Keratinocyte (primary cell): ENCODE results near the gene UCHL5. TPM values are rescaled to one million over a fixed set of nuclear protein-coding genes. Genes with fewer than 3 reads are reported as not detected.

Experiments
- DNase-seq: peaks from one replicate; pipeline ENCODE4 v3.0.0-alpha.2; 2011; ENCODE audit warnings: low read depth, missing footprints, low spot score
- FAIRE-seq: peaks from 2 replicates; lab custom pipeline; 2011; peaks lifted over from hg19 to GRCh38; lab: Jason Lieb, UNC
- H2AFZ ChIP-seq: 2 replicates; pipeline ENCODE4 v1.6.0; 2012; ENCODE audit warnings: low read length, control low read depth, inconsistent platforms; ENCODE audit not compliant: control insufficient read depth
- H3K27ac ChIP-seq: 2 replicates; pipeline ENCODE4 v1.5.1; 2011; ENCODE audit warnings: low read length; ENCODE audit not compliant: control insufficient read depth, insufficient read depth
- H3K27me3 ChIP-seq: 3 replicates; pipeline ENCODE4 v1.6.0; 2011; ENCODE audit warnings: low read length; ENCODE audit not compliant: control insufficient read depth, insufficient read depth; ENCODE audit errors: extremely low read depth
- H3K36me3 ChIP-seq, 2 experiments: 2 replicates in 1 of 2; 3 replicates in 1 of 2; pipeline ENCODE4 v1.5.1; 2011; ENCODE audit warnings: low read length in 2 of 2, mild to moderate bottlenecking in 1 of 2; ENCODE audit not compliant: control insufficient read depth in 2 of 2, insufficient read depth in 2 of 2; ENCODE audit errors: extremely low read depth in 1 of 2
- H3K4me1 ChIP-seq: 3 replicates; pipeline ENCODE4 v1.5.1; 2011; ENCODE audit warnings: low read length; ENCODE audit not compliant: control insufficient read depth, insufficient read depth; ENCODE audit errors: extremely low read depth
- H3K4me2 ChIP-seq: 3 replicates; pipeline ENCODE4 v1.6.0; 2011; ENCODE audit warnings: low read depth, low read length; ENCODE audit not compliant: control insufficient read depth, insufficient read depth; ENCODE audit errors: extremely low read depth
- H3K4me3 ChIP-seq, 3 experiments: fragments of 200-600 bp in 1 of 3; sonication (generic) in 1 of 3; 2 replicates in 2 of 3; 3 replicates in 1 of 3; pipeline ENCODE4 v1.5.1; 2011 to 2016; ENCODE audit warnings: low read length in 3 of 3, mild to moderate bottlenecking in 3 of 3, control low read depth in 2 of 3, inconsistent platforms in 1 of 3, low read depth in 1 of 3, mixed read lengths in 1 of 3, mixed run types in 1 of 3, moderate library complexity in 1 of 3; ENCODE audit not compliant: control insufficient read depth in 2 of 3, insufficient read depth in 2 of 3; ENCODE audit errors: extremely low read depth in 1 of 3
- H3K79me2 ChIP-seq: 2 replicates; pipeline ENCODE4 v1.6.0; 2012; ENCODE audit warnings: low read length; ENCODE audit not compliant: control insufficient read depth, insufficient read depth
- H3K9ac ChIP-seq: 3 replicates; pipeline ENCODE4 v1.6.0; 2011; ENCODE audit warnings: low read length; ENCODE audit not compliant: control insufficient read depth, insufficient read depth; ENCODE audit errors: extremely low read depth
- H3K9me1 ChIP-seq: 3 replicates; pipeline ENCODE4 v1.6.0; 2011; ENCODE audit warnings: low read length; ENCODE audit not compliant: control insufficient read depth, insufficient read depth; ENCODE audit errors: extremely low read depth
- H3K9me3 ChIP-seq: 2 replicates; pipeline ENCODE4 v1.5.1; 2012; ENCODE audit warnings: low read depth, low read length; ENCODE audit not compliant: control insufficient read depth
- H4K20me1 ChIP-seq: 3 replicates; pipeline ENCODE4 v1.6.0; 2011; ENCODE audit warnings: low read length; ENCODE audit not compliant: control insufficient read depth, insufficient read depth; ENCODE audit errors: extremely low read depth
- CTCF ChIP-seq, 3 experiments: IDR thresholded peaks in 1 of 3; conservative IDR thresholded peaks in 1 of 3; optimal IDR thresholded peaks in 1 of 3; 2 replicates in 2 of 3; 3 replicates in 1 of 3; pipeline versions ENCODE3 to v1.5.1; 2011; ENCODE audit warnings: low read length in 3 of 3, mild to moderate bottlenecking in 3 of 3, moderate library complexity in 2 of 3, control low read depth in 1 of 3, inconsistent platforms in 1 of 3; ENCODE audit not compliant: insufficient read depth in 2 of 3; ENCODE audit errors: extremely low read depth in 1 of 3
- EZH2 ChIP-seq: IDR thresholded peaks from one replicate; pipeline ENCODE4 v1.6.1; 2012; ENCODE audit warnings: inconsistent platforms, mild to moderate bottlenecking, low read length, moderate library complexity
- dilution Hi-C: fragments of 300-500 bp; cut with MboI; formaldehyde crosslinking; loops from one replicate; pipeline ENCODE4 v1.7.0; 2020; ENCODE audit warnings: low sequenced_read_pairs; ENCODE audit not compliant: extremely low pct_ligation_motif_present
- polyA plus RNA-seq, 5 experiments: library from polyadenylated mRNA; depleted of rRNA in 3 of 5; stranded (reverse) in 3 of 5; stranded (forward) in 1 of 5; unstranded in 1 of 5; fragments of >200 nt; gene quantifications; 1 replicate in 1 of 5; 2 replicates in 3 of 5; 3 replicates in 1 of 5; pipeline versions ENCODE4 v1.2.1 to v1.2.3, GENCODE V29; 2011 to 2012; ENCODE audit warnings: missing spikeins in 2 of 5, low read depth in 1 of 5, low replicate concordance in 1 of 5

The UCHL5 gene
- polyA plus RNA-seq, 1 donor (not counting 4 experiments of a cell fraction or from before 2014, with no cell fraction given): 53.7 TPM

DNA sequence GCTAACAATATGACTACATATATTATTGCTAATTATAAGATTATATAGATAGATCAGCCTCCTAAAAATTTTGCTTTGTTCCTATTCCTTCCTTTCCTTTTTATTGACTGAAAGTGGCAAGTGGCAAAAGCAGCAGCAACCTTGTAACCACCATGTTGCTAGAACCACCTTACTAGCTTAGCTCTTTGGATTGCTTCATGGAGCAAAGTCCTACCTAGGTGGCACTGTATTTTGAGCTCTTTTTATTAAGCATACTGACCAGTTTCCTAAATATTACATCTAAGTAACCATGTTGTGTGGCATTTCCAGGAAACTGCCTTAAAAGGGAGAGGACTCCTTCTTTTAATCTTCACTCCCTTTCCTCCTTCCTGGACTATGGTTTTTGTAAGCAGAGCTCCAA lies 90.8 kb downstream of the UCHL5 start:
- dilution Hi-C loops: no loop called here
- FAIRE-seq (no peak), DNase-seq (no peak)
- Histone ChIP-seq H3K27ac (no peak overlapping the region), H3K9me1 (no peaks in the 10 kb centered on the region), H3K9me3 (no peaks in the 10 kb centered on the region), H3K4me2 (no peak overlapping the region), H4K20me1 (no peaks in the 10 kb centered on the region), H3K79me2 (no peaks in the 10 kb centered on the region), H3K36me3 (no peaks in the 10 kb centered on the region), H3K4me1 (no peaks in the 10 kb centered on the region), H3K27me3 (no peaks in the 10 kb centered on the region), H3K9ac (no peak overlapping the region), H3K4me3 (no peak overlapping the region), H2AFZ (no peak overlapping the region)
- TF ChIP-seq CTCF (optimal IDR thresholded peaks at IDR 0.05 in 1 of 3, IDR thresholded peaks at IDR 0.05 in 1 of 3, conservative IDR thresholded peaks at IDR 0.05 in 1 of 3; ENCODE audit: extremely low read depth in 1 of 3, insufficient read depth in 2 of 3, low read length in 3 of 3) (no peak), EZH2 (no peak)

GRCh38 chr1:192967901-192968300 lies 91.3 kb downstream of the UCHL5 start:
- dilution Hi-C loops: no loop called here
- no peak overlapping the region for H3K27ac ChIP-seq
- no peak for FAIRE-seq

More at GRCh38 chr1:192967901-192968300, 91.3 kb downstream of the UCHL5 start:
- Histone ChIP-seq H3K36me3 (no peaks in the 10 kb centered on the region), H4K20me1 (no peaks in the 10 kb centered on the region), H3K79me2 (no peaks in the 10 kb centered on the region), H3K9me3 (no peaks in the 10 kb centered on the region), H3K4me2 (no peak overlapping the region), H3K9me1 (no peaks in the 10 kb centered on the region), H3K9ac (no peak overlapping the region), H2AFZ (no peak overlapping the region), H3K4me3 (no peak overlapping the region), H3K27me3 (no peaks in the 10 kb centered on the region), H3K4me1 (no peaks in the 10 kb centered on the region)
- TF ChIP-seq CTCF (optimal IDR thresholded peaks at IDR 0.05 in 1 of 3, IDR thresholded peaks at IDR 0.05 in 1 of 3, conservative IDR thresholded peaks at IDR 0.05 in 1 of 3; ENCODE audit: extremely low read depth in 1 of 3, insufficient read depth in 2 of 3, low read length in 3 of 3) (no peak), EZH2 (no peak)
- no peak for DNase-seq
